ENCODE results near the gene WDR35. TPM values are rescaled to one million over a fixed set of nuclear protein-coding genes. Genes with fewer than 3 reads are reported as not detected.
A peak's percentile ranks its signal among the peaks of the same experiment; 100 is the strongest.

The WDR35 gene
- total and polyA plus RNA-seq, 8 donors: 2.6 to 7.2 (median 3.8) TPM

- Histone ChIP-seq H3K27me3 (no peaks in the 10 kb centered on the region), H3K27ac (peak overlapping the region in 2 of 4 donors; percentile 4 to 36), H3K4me1 (peaks cover 4 to 12% (median 4%) of the 10 kb centered on the region in 3 donors), H3K9me3 (no peaks in the 10 kb centered on the region), H3K36me3 (peaks cover 0 to 4% (median 0%) of the 10 kb centered on the region in 3 donors), H3K4me3 (peak overlapping the region; percentile 56 to 83 (median 73))
- no peak for TF ChIP-seq CTCF (IDR thresholded peaks at IDR 0.05)
- ATAC-seq (no peak), FAIRE-seq (no peak), DNase-seq (no peak)
- intact Hi-C loops (cut with DNase I): no loop called here
- WGBS, 2 donors: 11% methylated on average over 10 of the region's 10 CpGs
These were observed 467 bp upstream of the WDR35 start for GRCh38 chr2:19990416-19990728.

- FAIRE-seq (no peak), DNase-seq (no peak), ATAC-seq (no peak)
- Histone ChIP-seq H3K27ac (no peak overlapping the region), H3K4me3 (peak overlapping the region; percentile 56 to 83 (median 73)), H3K9me3 (no peaks in the 10 kb centered on the region), H3K4me1 (peaks cover 4 to 12% (median 4%) of the 10 kb centered on the region in 3 donors), H3K36me3 (peaks cover 0 to 4% (median 0%) of the 10 kb centered on the region in 3 donors), H3K27me3 (no peaks in the 10 kb centered on the region)
- TF ChIP-seq CTCF (IDR thresholded peaks at IDR 0.05): no peak
- 4 to 6% methylated on average over 8 of the region's 8 CpGs for WGBS, 2 donors
- intact Hi-C loops (cut with DNase I): no loop called here
These were observed 601 bp downstream of the WDR35 start for GRCh38 chr2:19989342-19989666.

- Histone ChIP-seq H3K27me3 (no peaks in the 10 kb centered on the region), H3K9me3 (no peaks in the 10 kb centered on the region), H3K27ac (no peak overlapping the region), H3K4me3 (peak overlapping the region in 1 of 4 donors; percentile 56), H3K36me3 (peaks cover 0 to 4% (median 0%) of the 10 kb centered on the region in 3 donors), H3K4me1 (peaks cover 4 to 12% (median 4%) of the 10 kb centered on the region in 3 donors)
- TF ChIP-seq CTCF (IDR thresholded peaks at IDR 0.05): no peak
- FAIRE-seq (no peak), ATAC-seq (no peak), DNase-seq (no peak)
- 67 to 73% methylated on average over 2 of the region's 2 CpGs for WGBS, 2 donors
- intact Hi-C loops (cut with DNase I): no loop called here
These were observed 1.3 kb downstream of the WDR35 start for GRCh38 chr2:19988600-19988999.

- ATAC-seq (no peak), DNase-seq (no peak), FAIRE-seq (no peak)
- peaks cover 4 to 12% (median 4%) of the 10 kb centered on the region in 3 donors for H3K4me1 ChIP-seq
- no peaks in the 10 kb centered on the region for H3K9me3 ChIP-seq
- no peak overlapping the region for H3K27ac ChIP-seq
- TF ChIP-seq CTCF (IDR thresholded peaks at IDR 0.05): no peak
- H3K4me3 ChIP-seq: no peak overlapping the region
- intact Hi-C loops (cut with DNase I): no loop called here
- peaks cover 0 to 4% (median 0%) of the 10 kb centered on the region in 3 donors for H3K36me3 ChIP-seq
- no peaks in the 10 kb centered on the region for H3K27me3 ChIP-seq
- WGBS, 2 donors: 91% methylated on average over 5 of the region's 5 CpGs
These were observed 2.0 kb downstream of the WDR35 start for GRCh38 chr2:19987936-19988335.

- H3K27me3 ChIP-seq: no peaks in the 10 kb centered on the region
- no peaks in the 10 kb centered on the region for H3K4me1 ChIP-seq
- 90 to 96% methylated on average over 1 of the region's 1 CpG for WGBS, 2 donors
- peaks cover 0 to 4% (median 0%) of the 10 kb centered on the region in 3 donors for H3K36me3 ChIP-seq
- no peak overlapping the region for H3K27ac ChIP-seq
- no peak overlapping the region for H3K4me3 ChIP-seq
- intact Hi-C loops (cut with DNase I): no loop called here
- no peaks in the 10 kb centered on the region for H3K9me3 ChIP-seq
- ATAC-seq (no peak), FAIRE-seq (no peak), DNase-seq (no peak)
- no peak for TF ChIP-seq CTCF (IDR thresholded peaks at IDR 0.05)
These were observed 7.6 kb downstream of the WDR35 start for GRCh38 chr2:19982268-19982667.

All from pancreas (tissue), 10 donors.